ENCODE measurements around the gene CYP4F22.

DNA sequence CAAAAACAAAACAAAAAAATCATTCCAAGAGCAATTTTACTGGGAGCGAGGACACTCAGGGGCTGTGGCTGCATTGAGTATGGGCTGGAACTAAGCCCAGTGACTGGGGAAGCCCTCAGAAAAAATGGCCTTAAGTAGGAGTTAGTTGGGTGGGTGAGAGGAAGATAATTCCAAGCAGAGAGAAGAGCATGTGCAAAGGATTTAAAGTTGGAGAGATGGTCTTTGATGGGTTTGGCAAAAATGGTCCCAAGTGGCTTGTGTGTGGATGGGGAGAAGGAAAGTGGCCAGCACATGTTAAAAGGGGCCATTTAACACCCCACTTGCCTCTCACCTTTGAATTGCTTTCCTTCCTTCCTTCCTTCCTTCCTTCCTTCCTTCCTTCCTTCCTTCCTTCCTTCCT lies 6.7 kb upstream of the CYP4F22 start:
- TF ChIP-seq, protein P1, sequence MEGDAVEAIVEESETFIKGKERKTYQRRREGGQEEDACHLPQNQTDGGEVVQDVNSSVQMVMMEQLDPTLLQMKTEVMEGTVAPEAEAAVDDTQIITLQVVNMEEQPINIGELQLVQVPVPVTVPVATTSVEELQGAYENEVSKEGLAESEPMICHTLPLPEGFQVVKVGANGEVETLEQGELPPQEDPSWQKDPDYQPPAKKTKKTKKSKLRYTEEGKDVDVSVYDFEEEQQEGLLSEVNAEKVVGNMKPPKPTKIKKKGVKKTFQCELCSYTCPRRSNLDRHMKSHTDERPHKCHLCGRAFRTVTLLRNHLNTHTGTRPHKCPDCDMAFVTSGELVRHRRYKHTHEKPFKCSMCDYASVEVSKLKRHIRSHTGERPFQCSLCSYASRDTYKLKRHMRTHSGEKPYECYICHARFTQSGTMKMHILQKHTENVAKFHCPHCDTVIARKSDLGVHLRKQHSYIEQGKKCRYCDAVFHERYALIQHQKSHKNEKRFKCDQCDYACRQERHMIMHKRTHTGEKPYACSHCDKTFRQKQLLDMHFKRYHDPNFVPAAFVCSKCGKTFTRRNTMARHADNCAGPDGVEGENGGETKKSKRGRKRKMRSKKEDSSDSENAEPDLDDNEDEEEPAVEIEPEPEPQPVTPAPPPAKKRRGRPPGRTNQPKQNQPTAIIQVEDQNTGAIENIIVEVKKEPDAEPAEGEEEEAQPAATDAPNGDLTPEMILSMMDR (IDR thresholded peaks at IDR 0.05 in 2 of 3, conservative IDR thresholded peaks at IDR 0.05 in 1 of 3; ENCODE audit: control insufficient read depth in 2 of 3, extremely low read depth in 1 of 3, insufficient read depth in 1 of 3, low read depth in 3 of 3, low read length in 3 of 3): no peak
- TF ChIP-seq, protein P2, sequence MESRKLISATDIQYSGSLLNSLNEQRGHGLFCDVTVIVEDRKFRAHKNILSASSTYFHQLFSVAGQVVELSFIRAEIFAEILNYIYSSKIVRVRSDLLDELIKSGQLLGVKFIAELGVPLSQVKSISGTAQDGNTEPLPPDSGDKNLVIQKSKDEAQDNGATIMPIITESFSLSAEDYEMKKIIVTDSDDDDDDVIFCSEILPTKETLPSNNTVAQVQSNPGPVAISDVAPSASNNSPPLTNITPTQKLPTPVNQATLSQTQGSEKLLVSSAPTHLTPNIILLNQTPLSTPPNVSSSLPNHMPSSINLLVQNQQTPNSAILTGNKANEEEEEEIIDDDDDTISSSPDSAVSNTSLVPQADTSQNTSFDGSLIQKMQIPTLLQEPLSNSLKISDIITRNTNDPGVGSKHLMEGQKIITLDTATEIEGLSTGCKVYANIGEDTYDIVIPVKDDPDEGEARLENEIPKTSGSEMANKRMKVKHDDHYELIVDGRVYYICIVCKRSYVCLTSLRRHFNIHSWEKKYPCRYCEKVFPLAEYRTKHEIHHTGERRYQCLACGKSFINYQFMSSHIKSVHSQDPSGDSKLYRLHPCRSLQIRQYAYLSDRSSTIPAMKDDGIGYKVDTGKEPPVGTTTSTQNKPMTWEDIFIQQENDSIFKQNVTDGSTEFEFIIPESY (IDR thresholded peaks at IDR 0.05): no peak
- no peak for TF ChIP-seq POLR2AphosphoS5 (IDR thresholded peaks at IDR 0.05; ENCODE audit: low read length)
- TF ChIP-seq, protein P3, sequence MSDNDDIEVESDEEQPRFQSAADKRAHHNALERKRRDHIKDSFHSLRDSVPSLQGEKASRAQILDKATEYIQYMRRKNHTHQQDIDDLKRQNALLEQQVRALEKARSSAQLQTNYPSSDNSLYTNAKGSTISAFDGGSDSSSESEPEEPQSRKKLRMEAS (IDR thresholded peaks at IDR 0.05; ENCODE audit: low read depth, low read length): no peak
- TF ChIP-seq, protein P4, sequence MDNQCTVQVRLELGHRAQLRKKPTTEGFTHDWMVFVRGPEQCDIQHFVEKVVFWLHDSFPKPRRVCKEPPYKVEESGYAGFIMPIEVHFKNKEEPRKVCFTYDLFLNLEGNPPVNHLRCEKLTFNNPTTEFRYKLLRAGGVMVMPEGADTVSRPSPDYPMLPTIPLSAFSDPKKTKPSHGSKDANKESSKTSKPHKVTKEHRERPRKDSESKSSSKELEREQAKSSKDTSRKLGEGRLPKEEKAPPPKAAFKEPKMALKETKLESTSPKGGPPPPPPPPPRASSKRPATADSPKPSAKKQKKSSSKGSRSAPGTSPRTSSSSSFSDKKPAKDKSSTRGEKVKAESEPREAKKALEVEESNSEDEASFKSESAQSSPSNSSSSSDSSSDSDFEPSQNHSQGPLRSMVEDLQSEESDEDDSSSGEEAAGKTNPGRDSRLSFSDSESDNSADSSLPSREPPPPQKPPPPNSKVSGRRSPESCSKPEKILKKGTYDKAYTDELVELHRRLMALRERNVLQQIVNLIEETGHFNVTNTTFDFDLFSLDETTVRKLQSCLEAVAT (IDR thresholded peaks at IDR 0.05): no peak
- no peak for TF ChIP-seq CEBPB (IDR thresholded peaks at IDR 0.05; ENCODE audit: borderline replicate concordance in 1 of 2, low read depth in 2 of 2, low read length in 2 of 2)
- TF ChIP-seq FOXK2 (IDR thresholded peaks at IDR 0.05): no peak
- TF ChIP-seq TAF1 (IDR thresholded peaks at IDR 0.05; ENCODE audit: borderline replicate concordance, low read depth, low read length): no peak
- no peak for TF ChIP-seq TBL1XR1 (IDR thresholded peaks at IDR 0.05; ENCODE audit: low read depth, low read length)
- no peak for TF ChIP-seq FOS (IDR thresholded peaks at IDR 0.05; ENCODE audit: borderline replicate concordance, extremely low read depth, insufficient read length)
- no peak for TF ChIP-seq KAT2A (conservative IDR thresholded peaks at IDR 0.05; ENCODE audit: control insufficient read depth, low read depth, low read length)
- TF ChIP-seq NFYB (IDR thresholded peaks at IDR 0.05; ENCODE audit: insufficient read depth, low read depth, low read length): no peak

Data from GM12878 (cell line).